Activated naive CD4-positive, alpha-beta T cell (primary cell): ENCODE results near the gene SLC12A8.
A peak's percentile ranks its signal among the peaks of the same experiment; 100 is the strongest.

Experiments
- DNase-seq, 4 experiments: peaks; one replicate each; lab custom pipeline; 2025; lab: John Stamatoyannopoulos, UW

SLC12A8 gene

DNA sequence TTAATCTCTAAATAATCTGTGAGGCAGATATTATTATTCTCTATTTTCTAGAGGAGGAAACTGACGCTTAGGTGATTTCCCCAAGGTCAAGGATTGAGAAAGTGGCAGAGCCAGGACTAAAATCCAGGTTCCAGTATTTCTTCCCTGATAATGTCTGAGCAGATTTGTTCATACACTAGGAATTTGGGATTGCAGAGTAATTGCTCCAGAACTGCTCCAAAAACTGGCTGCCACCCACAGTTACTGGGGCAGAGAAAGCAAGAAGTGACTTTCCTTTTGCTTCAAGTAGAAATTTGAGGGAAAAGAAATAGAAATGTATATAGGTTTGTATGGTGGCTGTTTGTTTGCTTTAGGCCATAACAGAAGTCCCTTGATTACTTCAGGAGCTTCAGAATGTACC is 60.6 kb downstream of the SLC12A8 start:
- DNase-seq = no peak

DNA sequence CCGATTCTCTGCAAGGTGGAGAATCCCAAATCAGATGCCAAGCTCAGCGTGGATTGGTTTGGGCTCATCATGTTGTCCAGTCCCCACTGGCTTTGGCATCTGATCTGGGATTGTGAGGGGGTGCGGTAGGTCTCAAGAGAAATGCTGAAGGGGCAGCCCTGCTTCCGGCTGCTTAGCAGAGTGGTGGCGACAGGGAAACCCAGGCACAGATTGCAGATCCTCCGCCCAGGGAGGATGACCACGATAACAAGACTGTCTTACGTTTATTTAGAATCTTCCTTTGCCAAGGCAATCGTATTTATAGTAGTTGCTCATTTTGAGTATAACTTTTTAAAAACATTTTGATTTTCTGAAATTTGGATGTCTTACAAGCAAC is 61.1 kb downstream of the SLC12A8 start:
- no peak for DNase-seq

DNA sequence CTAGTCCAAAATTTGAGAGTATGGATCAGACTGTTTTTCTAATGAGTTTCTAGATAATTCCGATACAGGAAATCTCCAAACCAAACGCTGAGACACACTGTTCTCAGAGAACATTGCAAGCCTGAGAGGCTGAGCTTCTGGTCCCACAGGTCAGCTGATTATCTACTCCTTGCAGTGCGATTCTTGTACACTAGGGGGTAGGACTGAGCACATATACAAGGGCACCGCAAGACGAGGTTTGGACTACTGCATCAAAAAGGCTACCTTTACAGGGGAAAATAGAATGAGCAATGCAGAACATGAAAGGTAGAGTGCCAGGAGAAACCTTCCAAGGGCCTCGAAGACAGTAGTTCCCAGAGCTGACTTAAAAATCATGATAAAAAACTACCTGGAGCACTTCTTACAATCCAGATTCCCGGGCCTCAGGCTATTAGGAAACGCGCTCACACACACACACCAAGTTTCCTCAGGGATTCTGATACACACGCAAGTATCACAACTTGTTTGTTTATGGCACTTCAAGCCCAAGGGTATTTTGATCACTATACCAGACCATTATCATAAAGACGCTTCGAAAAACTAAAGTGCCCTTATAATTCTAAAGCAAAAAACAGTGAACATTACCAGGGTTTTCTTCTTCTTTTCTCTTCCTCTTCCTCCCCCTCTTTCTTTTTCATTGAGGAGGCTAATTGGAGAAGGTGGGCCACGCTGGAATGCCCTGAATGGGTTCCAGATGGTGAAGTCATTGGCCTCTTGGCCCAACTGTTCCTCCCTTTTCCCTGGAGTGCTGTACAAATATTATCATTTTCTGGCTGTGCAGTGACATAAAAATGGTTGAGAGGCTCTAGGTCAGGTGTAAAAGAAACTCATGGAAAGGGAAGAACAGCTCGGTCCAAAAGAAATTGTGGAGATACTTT is 61.8 kb downstream of the SLC12A8 start:
- peak in 1 of 4 experiments; percentile 4 for DNase-seq

DNA sequence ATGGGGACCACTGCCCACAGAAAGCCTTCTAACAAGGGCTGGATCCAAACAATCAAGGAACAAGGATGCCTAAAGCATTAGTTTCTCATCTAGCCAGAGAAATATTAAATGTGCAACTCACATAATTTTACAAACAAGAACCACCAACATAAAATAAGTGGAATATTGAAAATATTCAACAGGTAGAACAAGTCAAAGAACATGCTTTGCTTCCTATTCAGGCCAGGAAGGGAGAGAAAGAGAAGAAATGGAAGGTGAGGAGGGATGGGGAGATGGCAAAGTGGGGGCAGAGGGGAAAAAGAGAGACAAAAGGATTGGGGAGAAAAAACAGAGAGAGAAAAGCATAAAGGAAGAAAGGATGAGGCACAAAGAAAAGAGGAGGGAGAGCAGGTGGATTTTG is 63.1 kb downstream of the SLC12A8 start:
- DNase-seq = no peak

DNA sequence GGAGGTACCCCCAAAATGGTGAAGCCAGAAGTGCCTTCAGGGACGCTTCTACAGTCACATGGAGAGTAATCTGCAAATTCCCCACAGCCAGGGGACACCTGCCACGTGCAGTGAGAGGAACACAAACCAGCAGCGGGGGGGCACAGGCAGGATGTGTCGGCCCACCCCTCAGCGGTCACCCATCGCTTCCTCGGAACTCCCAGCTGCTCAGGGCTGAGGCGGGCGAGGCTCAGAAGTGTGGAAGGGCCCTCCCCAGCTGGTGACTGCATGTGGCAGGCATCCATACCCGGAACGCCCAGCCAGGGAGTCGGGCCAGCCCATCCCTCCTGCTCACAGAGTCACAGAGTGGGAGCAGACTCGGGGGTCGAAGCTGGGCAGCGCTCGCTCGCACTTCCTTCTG is 63.7 kb downstream of the SLC12A8 start:
- DNase-seq = no peak

DNA sequence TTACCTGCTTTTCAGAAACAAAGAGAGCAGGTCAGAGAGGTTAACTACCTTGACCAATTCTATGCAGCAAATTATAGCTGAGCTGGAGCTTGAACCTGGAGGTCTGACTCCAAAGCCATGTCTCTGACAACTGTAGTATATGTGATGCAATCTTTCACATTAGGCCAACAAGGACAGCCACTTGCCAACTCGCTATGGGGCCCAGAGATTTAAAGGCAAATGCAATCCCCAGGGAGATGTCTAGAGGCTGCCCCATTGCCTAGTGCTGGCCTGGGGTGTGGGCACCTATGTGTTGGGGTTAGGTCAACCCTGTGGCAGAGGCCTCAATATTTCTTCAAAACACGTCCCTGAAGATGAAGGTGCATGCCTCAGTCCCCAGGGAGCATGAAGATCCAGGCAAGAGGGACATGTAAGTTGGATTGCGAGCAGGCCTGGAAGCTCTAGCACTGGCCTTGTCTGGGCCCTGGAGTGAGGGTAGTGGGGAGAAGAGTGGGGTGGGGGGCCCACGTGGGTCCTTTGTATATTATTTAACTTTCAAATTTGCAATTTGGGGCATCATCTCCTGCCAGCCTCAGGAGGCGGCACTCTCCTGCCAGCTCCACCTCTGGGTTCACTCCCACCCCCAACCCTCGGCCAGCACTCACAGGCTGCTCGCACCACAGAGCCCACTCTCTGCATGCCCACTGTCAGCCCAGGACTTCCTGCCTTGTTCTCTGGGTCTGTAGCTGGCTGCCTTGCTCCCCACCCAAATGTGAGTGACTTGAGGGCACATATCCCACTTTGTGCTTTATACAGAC is 64.3 kb downstream of the SLC12A8 start:
- DNase-seq = no peak

DNA sequence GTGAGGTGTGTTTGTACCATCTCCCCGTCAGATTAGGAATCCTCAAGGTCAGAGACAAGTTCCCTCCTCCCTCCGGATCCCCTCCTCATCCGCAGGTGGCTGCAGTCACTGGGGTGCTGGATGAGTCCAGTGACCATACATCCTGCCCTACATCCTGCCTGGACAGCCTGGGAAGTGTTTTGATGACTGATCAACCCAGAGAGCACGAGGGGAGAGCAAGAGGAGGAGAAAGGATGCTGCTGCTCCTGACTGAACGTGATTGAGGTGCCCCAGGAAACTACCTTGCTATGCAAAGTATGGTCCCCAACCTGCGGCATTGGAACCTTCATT is 65.1 kb downstream of the SLC12A8 start:
- no peak for DNase-seq

DNA sequence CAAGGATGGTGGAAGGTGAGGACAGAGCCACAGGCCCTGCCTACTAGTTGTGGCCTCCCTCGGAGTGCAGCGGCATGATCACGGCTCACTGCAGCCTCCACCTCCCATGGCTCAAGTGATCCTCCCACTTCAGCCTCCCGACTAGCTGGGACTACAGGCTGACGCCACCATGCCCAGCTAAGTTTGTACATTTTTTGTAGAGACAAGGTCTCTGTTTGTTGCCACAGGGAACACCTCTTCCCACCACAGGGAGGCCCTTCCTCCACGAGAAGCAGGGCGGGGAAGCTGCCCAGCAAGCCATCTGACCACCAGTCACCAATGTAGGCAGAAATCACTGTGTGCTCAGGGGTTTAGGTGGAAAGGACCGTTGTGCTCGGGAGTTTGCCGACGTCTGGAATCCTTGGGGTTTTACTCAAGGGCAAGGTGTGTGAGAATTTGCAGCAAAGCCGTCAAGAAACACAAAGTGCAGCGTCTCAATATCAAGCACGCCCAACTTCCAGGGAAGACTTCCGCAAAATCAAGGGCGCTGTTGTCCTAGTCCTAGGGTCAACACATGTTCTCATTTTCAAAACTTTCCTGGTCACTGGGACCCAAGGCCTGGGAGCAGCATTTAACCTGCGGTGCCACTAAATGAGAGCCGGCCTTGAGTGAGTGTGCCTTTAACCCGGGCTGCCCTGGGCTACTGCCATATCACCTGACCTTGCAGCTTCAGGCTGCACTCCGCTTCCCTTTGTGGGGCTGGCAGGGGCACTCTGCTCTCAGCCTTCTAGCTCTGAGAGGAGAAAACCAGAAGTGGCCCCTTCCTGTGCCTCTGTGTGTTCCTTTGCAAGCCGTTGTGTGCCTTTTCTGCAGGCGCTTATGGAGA is 65.7 kb downstream of the SLC12A8 start:
- no peak for DNase-seq

DNA sequence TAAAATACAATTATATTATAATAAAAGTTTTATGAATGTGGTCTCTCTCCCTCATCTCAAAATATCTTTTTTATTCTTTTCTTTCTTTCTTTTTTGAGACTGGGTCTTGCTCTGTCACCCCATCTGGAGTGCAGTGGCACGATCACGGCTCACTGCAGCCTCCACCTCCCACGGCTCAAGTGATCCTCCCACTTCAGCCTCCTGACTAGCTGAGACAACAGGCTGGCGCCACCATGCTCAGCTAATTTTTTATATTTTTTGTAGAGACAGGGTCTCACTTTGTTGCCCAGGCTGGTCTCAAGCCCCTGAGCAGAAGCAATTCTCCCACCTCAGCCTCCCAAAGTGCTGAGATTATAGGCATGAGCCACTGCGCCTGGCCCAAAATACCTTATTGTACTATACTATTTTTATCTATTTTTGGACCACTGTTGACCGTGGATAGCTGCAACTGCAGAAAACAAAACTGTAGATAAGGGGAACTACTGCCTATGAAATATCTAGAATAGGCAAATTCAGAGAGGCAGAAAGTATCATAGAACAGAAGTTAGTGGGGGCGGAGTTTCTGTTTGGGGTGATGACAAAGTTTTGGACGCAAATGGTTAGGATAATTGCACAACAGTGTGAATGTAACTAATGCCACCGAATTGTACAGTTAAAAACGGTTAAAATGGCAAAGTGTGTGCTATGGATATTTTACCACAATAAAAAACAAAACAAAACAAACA is 66.6 kb downstream of the SLC12A8 start:
- no peak for DNase-seq

DNA sequence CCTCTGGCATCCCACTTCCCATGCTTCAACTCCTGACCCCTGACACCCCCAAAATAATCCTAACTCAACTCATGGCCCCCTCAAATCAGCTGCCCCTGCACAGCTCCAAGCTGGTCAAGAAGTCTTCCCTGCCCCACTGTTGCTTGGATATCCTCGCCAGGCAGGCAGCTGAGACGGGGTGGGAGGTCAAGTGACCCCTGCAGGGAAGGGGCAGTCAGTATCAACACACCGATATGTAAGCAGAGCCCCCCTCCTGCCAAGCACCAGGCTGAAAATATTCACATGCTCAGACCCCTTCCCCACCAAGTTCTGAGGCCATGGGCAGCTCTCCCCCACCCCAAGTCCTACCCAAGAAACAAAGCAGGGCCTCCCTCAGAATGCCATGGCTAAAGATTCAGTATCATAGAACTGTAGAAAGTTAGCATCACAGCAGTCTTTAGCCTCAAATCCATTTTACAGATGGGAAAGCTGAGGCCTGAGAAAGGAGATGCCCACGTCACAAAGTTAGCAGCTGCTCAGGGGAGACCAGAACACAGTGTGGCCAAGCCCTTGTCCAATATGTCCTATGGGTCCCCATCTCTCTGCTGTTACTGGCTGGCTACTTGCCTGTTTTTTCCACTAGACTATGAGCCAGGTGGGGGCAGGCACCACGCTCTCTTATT is 67.8 kb downstream of the SLC12A8 start:
- no peak for DNase-seq

DNA sequence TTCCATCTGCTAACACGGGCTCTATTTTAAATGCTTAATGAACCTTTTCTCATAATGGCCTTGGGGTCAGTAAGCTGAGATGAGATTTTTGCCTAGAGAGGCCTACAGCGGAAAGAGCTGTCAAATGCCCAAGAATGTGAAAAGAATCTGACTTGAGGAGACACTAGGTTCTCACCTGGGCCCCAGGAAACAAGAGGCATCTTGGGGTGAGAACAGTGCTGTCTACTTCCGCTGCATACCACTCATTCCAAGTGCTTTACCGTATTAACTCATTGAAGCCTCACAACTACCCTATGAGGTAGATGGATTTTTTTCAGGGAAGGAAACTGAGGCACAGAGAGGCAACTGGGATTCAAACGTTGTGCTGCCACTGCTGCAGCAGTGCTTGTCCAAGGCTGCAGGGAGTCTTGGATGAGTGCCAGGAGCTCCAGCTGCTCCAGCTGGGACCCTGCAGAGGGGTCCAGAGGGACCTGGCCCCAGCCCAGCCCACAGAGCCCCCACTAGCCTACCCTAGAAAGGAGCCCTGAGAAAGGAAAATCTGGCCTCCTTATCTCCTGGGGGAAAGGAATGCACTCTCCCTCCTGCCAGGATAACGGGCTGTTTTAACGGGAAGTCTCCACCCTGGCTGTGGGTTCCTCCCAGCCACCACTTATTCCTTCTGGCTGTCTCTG is 68.4 kb downstream of the SLC12A8 start:
- DNase-seq = no peak

DNA sequence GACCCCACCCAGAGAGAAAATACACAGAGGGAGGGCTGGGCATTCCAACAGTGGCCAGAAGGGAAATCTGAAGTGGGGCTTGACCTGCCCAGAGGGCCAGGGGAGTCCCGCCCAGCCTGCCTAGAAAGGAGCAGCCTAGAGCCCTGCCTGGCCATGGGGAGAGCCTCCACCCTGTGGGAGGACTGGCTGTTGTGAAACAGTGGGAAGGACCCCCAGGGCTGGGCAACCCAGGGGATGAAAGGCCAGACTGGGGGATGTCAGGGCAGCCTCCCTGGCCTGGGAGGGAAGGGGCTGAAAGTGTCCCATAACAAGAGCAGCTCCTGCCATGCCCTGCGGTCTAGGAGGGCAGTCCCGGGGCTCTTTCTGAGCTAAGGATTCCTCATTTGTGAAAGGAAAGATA is 69.0 kb downstream of the SLC12A8 start:
- DNase-seq = no peak

DNA sequence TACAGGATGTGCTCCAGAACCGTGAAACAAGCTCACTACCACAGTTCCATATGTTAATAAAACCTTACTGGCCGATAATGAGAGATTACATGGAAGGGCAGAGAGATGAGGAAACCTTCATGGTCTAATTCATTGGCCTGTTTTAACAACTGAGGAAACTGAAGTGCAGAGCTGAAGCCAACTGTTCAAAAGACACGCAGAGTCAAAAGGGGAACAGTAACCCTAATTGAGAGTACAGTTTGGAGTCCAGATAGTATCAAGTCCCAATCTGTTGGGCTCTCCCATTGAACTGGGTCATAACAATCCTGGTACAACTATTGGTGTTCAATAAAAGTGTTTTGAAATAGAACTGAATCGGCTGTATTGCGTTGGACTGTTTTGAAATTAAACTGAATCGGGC is 69.6 kb downstream of the SLC12A8 start:
- no peak for DNase-seq

DNA sequence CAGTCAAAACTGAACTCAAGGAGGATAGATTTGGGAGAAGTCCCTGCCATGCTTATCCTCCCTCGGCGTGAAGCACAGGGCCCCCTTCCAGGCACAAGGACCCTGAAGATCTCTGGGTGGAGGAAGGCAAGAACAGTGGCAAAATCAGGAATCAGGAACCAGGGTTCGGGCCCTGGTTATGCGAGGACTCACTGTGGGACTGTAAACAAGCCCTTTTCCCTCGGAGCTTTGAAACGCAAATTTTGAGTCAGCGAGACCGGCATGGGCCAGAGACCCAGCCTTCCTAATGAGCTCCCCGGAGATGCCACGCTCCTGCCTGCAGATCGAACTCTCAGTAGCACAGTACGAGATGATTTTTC is 70.1 kb downstream of the SLC12A8 start:
- no peak for DNase-seq

DNA sequence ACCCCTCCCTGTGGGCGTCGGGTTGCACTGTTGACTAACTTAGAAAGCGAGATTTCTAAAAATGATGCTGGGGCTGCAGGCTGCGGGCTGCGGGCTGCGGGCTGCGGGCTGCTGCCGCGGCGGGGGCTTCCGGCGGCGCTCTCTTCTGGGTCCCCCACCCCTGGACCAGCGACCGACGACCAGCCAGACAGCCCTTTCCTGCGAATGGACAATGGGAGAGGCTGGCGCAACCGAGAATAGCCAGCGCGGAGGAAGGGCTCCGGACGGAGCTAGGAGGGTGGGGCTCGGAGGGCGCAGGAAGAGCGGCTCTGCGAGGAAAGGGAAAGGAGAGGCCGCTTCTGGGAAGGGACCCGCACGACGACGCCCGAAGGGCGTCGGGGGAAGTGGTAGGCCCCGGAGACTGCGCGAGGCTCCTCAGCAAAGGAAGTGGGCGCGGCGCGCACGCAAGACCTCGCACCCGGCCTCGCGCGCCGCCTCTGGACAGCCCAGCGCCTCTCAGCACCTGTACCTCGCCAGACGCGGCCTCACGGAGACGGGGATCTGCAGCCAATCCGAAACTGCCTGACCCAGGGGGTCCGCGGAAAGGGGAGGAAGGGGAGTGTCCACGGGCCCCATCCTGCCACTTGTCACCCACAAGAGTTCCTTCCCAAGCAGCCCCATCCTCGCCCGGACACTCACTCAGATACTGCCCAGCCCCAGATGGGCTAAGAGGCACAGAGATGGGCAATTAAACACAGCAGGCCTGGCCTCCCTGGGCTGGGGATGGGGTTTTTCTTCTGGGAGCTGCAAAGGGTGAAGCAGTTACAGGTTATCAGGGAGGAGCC is 70.7 kb downstream of the SLC12A8 start:
- DNase-seq = peak in 3 of 4 experiments; percentile 22 to 67 (median 50)

DNA sequence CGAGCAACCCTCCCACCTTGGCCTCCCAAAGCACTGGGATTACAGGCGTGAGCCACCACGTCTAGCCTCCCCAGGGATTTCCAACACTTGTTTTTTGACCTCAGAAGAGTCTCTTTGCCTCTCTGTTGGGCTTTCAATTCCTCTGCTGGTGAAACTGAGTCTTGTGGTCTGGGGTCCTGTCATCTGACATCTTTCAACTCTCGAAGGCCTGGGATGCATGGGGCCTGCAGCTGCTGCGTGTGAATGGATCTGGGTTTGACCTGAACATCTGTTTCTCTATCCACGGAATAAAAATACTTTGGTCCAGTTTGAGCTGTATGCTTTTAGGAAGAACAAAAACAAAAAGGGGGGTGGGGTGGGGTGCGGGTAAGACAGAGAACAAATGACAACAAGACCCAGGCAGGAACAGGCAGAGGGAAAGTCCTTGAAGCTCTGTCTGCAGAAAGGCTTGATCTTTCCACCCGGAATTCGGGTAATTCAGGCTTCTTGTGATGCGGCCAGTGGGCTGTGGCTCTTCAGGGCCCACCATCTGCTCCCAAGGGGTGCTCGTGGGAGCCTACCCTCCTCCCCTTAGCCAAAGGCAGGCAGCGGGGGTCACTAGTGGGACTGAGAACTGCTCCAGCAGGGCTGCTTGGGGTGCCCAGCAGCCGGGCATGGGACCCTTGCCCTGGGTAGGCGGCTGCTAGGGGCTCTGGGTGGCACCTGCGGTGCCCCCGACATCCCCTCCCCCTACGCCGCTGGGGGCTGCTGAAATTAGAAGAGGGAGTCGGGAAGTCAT is 71.5 kb downstream of the SLC12A8 start:
- DNase-seq = no peak

DNA sequence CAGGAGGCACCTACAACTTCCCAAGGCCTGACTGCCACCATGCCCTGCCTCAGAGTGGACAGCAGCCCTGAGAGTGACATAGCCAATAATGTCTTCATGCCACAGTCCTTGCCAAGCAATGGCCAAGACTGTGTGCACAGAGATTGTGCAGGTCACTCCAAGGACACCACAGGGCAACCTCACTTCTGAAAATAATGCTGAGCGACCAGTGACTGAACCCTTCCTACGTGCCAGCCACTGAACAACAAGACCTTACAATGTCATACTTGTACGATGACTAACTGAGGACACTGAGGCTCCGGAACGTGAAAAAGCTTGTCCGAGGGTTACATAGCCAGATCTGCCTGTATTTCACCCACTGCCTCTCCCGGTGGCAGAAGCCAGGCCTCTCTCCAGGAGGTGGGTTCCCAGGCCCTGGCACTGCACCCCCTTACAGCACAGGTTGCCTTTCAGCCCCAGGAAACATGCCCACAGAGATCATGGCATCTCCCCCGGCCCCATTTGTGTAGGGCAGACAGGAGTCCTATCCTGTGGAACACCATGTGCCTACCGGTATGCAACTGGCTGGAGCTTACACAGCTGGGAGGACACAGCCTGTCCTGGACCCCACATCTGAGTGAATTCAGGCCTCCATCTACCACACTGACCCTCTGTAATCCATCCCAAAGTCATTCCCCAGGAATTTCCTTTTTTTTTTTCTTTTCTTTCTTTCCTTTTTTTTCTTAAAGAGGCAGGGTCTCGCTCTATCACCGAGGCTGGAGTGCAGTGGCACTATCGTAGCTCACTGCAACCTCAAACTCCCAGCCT is 72.3 kb downstream of the SLC12A8 start:
- no peak for DNase-seq

DNA sequence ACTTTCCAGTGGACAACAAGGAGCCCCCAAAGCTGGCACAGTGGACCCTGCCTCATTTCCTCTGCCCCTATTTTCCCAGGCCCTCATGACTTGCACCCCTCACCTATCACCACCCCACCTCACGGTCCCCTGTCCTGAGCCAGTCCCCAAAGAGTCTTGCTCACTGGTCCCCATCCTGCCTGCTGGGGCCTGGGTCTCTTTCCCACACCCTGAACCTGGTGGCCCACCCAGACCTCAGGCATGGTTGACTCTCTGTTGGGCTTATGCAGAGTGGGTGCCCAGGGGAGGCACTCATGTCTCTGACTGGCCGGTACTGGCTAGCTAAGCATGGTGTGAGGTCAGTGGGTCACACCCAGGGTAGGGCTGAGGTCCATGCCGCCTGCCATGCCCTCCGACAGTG is 73.2 kb downstream of the SLC12A8 start:
- DNase-seq = no peak
